ENCODE data around the gene ARAP1. TPM values are rescaled to one million over a fixed set of nuclear protein-coding genes. Genes with fewer than 3 reads are reported as not detected.

The ARAP1 gene
- 24.5 TPM for total RNA-seq

DNA sequence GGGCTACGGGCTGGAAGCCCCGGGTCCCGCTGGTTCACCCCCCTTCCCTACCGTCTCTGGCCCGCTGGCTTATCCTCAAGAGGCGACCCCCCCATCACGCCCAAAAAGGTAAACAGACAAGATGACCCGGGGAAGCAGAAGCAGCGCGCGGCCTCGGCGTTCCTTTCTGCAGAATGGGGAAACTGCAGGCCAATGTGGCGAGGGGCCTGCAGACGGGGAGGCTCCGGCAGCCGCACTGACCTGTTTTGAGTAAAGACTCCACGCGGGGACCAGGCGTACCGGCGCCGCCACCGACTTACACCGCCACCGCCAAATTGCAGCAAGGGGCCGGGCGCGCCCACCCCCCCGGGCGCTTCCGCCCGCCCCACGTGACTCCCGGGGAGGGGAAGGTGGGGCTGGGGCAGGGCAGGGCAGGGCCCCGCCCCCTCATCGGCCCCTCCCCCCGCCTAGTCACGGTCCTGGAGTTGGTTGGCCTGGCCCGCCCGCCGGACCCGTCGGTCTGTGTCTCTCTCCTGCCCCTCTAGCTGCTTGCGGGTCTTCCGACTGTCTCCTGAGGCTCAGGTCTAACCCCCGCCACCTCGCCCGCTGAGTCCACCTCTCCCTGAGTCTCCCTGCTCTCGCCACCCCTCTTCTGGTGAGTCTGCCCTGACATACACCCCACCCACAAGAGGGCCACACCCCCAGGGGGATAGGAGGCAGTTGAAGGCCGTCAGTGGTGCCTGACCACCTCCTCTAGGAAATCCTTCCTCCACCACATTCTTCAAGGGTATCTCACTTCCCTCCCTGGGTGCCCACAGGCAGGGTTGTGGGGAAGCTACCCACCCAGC, at the start of gene ARAP1:
ARAP1 (minus strand) TSS at position 321 of the 827 bp plus-strand sequence. CDS start 25,280 bp downstream, outside the sequence.

DNA sequence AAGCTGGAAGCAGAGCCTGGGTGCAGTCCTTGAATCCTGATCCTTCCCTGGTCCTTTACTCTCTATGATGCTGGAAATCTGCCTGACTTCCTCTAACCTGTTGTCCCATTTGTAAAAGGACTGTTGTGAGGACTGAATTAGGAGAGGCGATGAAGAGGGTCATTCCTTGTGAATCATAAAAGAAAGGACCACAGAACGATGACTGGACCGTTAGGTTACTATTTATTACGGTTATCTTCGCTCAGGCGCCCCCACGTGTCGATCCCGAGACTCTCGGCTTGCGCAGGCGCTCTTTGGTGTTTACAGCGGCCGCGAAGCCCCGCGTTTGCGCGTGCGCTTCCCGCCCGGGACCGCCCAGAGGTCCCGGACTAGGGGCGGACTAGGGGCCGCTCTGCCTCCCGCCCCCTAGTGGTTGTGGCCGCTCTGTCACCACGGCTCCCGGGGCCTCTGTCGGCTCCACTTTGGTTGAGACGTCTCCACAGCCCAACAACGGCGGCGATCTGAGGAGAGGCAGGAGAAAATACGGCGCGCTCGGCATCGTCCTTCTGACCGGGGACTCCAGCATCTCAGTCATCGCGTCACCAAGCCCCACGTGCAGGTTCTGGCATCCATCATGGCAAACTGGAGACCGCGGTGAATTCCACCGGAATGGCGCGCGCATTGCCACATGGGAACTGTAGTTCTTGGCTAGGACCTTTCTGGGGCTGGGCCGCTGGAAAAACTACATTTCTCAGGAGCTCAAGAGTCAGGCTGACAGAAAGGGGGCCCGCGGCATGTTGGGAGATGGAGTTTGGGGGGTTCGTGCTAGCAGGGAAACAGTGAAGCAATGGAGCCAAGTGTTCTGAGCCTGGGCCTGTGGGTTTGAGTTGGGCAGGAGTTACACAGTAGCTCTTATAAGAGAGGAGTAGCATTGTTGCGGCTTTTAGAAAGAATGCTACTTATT, 41.5 kb upstream of the ARAP1 start, which contains the start of gene STARD10:
STARD10 (minus strand) TSS at position 623 of the 943 bp plus-strand sequence. CDS start 12,866 bp downstream, outside the sequence.

GRCh38 chr11:72673943-72674828, 78.0 kb downstream of the ARAP1 start, which contains the start of gene PDE2A:
Gene PDE2A (minus strand): TSS chr11:72674422. CDS start chr11:72674207, 215 bp downstream.

Small RNA genes lying within 50 kb of the gene (small RNA-seq; reads per million reads assigned to genes)
- gene MIR4692, result not detected
- not detected for gene RF00019

Other genes with a start within 250 kb of the ARAP1 start
- 60.9 TPM for gene PDE2A, start 78.0 kb downstream of the ARAP1 start, total RNA-seq
- gene STARD10, start 41.6 kb upstream of the ARAP1 start, total RNA-seq, result 27.5 TPM
- gene ATG16L2, start 62.0 kb upstream of the ARAP1 start, total RNA-seq, result 5.3 TPM

Data from diencephalon (tissue), 1 donor.